ENCODE measurements around the gene MEI1. TPM values are rescaled to one million over a fixed set of nuclear protein-coding genes. Genes with fewer than 3 reads are reported as not detected.
"Not testable (repeated sequence)": the region's sequence is repeated elsewhere in the genome, so short reads cannot be mapped to it uniquely, and the experiment has no call there.

The MEI1 gene
- total RNA-seq, 1 donor from 2014 or later = 22.3 TPM

GRCh38 chr22:41725510-41726110 lies 26.3 kb downstream of the MEI1 start:
- H3K4me1 Mint-ChIP-seq (ENCODE audit: low read depth) = no peaks in the 10 kb centered on the region
- no peaks in the 10 kb centered on the region for H3K27me3 Mint-ChIP-seq (ENCODE audit: insufficient read depth)

GRCh38 chr22:41731609-41732008 lies 32.3 kb downstream of the MEI1 start:
- no peaks in the 10 kb centered on the region for H3K36me3 Mint-ChIP-seq (ENCODE audit: low read depth)
- intact Hi-C loops (cut with micrococcal nuclease) = no loop called here
- H3K4me1 Mint-ChIP-seq (ENCODE audit: low read depth) = no peaks in the 10 kb centered on the region
- H3K27ac Mint-ChIP-seq = no peak overlapping the region
- H3K4me3 Mint-ChIP-seq = no peak overlapping the region
- no peaks in the 10 kb centered on the region for H3K9me3 Mint-ChIP-seq
- no peak for DNase-seq (ENCODE audit: low spot score)
- no peaks in the 10 kb centered on the region for H3K27me3 Mint-ChIP-seq (ENCODE audit: insufficient read depth)

More at GRCh38 chr22:41725510-41726110, 26.3 kb downstream of the MEI1 start:
- intact Hi-C loops (cut with micrococcal nuclease) = no loop called here
- no peaks in the 10 kb centered on the region for H3K9me3 Mint-ChIP-seq
- H3K4me3 Mint-ChIP-seq = no peak overlapping the region
- no peak overlapping the region for H3K27ac Mint-ChIP-seq
- no peak for DNase-seq (ENCODE audit: low spot score)
- no peaks in the 10 kb centered on the region for H3K36me3 Mint-ChIP-seq (ENCODE audit: low read depth)

- H3K36me3 Mint-ChIP-seq (ENCODE audit: low read depth) = no peaks in the 10 kb centered on the region
- no peaks in the 10 kb centered on the region for H3K4me1 Mint-ChIP-seq (ENCODE audit: low read depth)
- intact Hi-C loops (cut with micrococcal nuclease) = no loop called here
- H3K27me3 Mint-ChIP-seq (ENCODE audit: insufficient read depth) = no peaks in the 10 kb centered on the region
- no peak for DNase-seq (ENCODE audit: low spot score)
- H3K9me3 Mint-ChIP-seq = no peaks in the 10 kb centered on the region
- no peak overlapping the region for H3K27ac Mint-ChIP-seq
- no peak overlapping the region for H3K4me3 Mint-ChIP-seq
Measured at GRCh38 chr22:41732096-41732772, 32.9 kb downstream of the MEI1 start.

- intact Hi-C loops (cut with micrococcal nuclease); H3K4me3 Mint-ChIP-seq; H3K9me3 Mint-ChIP-seq; H3K36me3 Mint-ChIP-seq (ENCODE audit: low read depth); DNase-seq (ENCODE audit: low spot score); H3K27me3 Mint-ChIP-seq (ENCODE audit: insufficient read depth); H3K27ac Mint-ChIP-seq; H3K4me1 Mint-ChIP-seq (ENCODE audit: low read depth): not testable (repeated sequence)
Measured at GRCh38 chr22:41733241-41733640, 33.9 kb downstream of the MEI1 start.

GRCh38 chr22:41739576-41739975 lies 40.3 kb downstream of the MEI1 start:
- Mint-ChIP-seq H3K36me3 (ENCODE audit: low read depth) (no peaks in the 10 kb centered on the region), H3K4me1 (ENCODE audit: low read depth) (peaks cover 7% of the 10 kb centered on the region), H3K4me3 (no peak overlapping the region), H3K27me3 (ENCODE audit: insufficient read depth) (peaks cover 17% of the 10 kb centered on the region), H3K27ac (no peak overlapping the region), H3K9me3 (no peaks in the 10 kb centered on the region)
- no peak for DNase-seq (ENCODE audit: low spot score)
- intact Hi-C loops (cut with micrococcal nuclease) = no loop called here

GRCh38 chr22:41742918-41743317 lies 43.6 kb downstream of the MEI1 start:
- Mint-ChIP-seq H3K4me1 (ENCODE audit: low read depth) (peaks cover 14% of the 10 kb centered on the region), H3K4me3 (no peak overlapping the region), H3K36me3 (ENCODE audit: low read depth) (no peaks in the 10 kb centered on the region), H3K9me3 (no peaks in the 10 kb centered on the region), H3K27me3 (ENCODE audit: insufficient read depth) (peaks cover 36% of the 10 kb centered on the region), H3K27ac (no peak overlapping the region)
- no peak for DNase-seq (ENCODE audit: low spot score)
- intact Hi-C loops (cut with micrococcal nuclease) = no loop called here

GRCh38 chr22:41745968-41746367 lies 46.7 kb downstream of the MEI1 start:
- Mint-ChIP-seq H3K4me3 (no peak overlapping the region), H3K27me3 (ENCODE audit: insufficient read depth) (peaks cover 44% of the 10 kb centered on the region), H3K36me3 (ENCODE audit: low read depth) (no peaks in the 10 kb centered on the region), H3K27ac (no peak overlapping the region), H3K9me3 (no peaks in the 10 kb centered on the region), H3K4me1 (ENCODE audit: low read depth) (peaks cover 8% of the 10 kb centered on the region)
- intact Hi-C loops (cut with micrococcal nuclease) = loop anchor here (1.0 kb wide), 5 partner anchors 35 to 211 kb away; no protein-coding TSS in a partner anchor
- DNase-seq (ENCODE audit: low spot score) = no peak

GRCh38 chr22:41746567-41747400 lies 47.5 kb downstream of the MEI1 start:
- Mint-ChIP-seq H3K36me3 (ENCODE audit: low read depth) (no peaks in the 10 kb centered on the region), H3K4me1 (ENCODE audit: low read depth) (peaks cover 8% of the 10 kb centered on the region), H3K27ac (no peak overlapping the region), H3K27me3 (ENCODE audit: insufficient read depth) (peaks cover 41% of the 10 kb centered on the region), H3K4me3 (no peak overlapping the region), H3K9me3 (no peaks in the 10 kb centered on the region)
- peak; percentile 42 for DNase-seq (ENCODE audit: low spot score)
- intact Hi-C loops (cut with micrococcal nuclease) = loop anchor here (1.0 kb wide), 5 partner anchors 35 to 211 kb away; no protein-coding TSS in a partner anchor

GRCh38 chr22:41752011-41752970 lies 53.0 kb downstream of the MEI1 start:
- Mint-ChIP-seq H3K27me3 (ENCODE audit: insufficient read depth) (peaks cover 10% of the 10 kb centered on the region), H3K9me3 (no peaks in the 10 kb centered on the region), H3K4me1 (ENCODE audit: low read depth) (no peaks in the 10 kb centered on the region), H3K36me3 (ENCODE audit: low read depth) (no peaks in the 10 kb centered on the region), H3K27ac (peak overlapping the region; percentile 32), H3K4me3 (no peak overlapping the region)
- DNase-seq (ENCODE audit: low spot score) = no peak
- intact Hi-C loops (cut with micrococcal nuclease) = no loop called here

- Mint-ChIP-seq H3K27me3 (ENCODE audit: insufficient read depth) (peaks cover 4% of the 10 kb centered on the region), H3K4me3 (no peak overlapping the region), H3K36me3 (ENCODE audit: low read depth) (no peaks in the 10 kb centered on the region), H3K9me3 (no peaks in the 10 kb centered on the region), H3K27ac (no peak overlapping the region), H3K4me1 (ENCODE audit: low read depth) (no peaks in the 10 kb centered on the region)
- DNase-seq (ENCODE audit: low spot score) = no peak
- intact Hi-C loops (cut with micrococcal nuclease) = no loop called here
Measured at GRCh38 chr22:41753984-41754383, 54.7 kb downstream of the MEI1 start.

GRCh38 chr22:41757502-41757901 lies 58.2 kb downstream of the MEI1 start:
- Mint-ChIP-seq H3K27me3 (ENCODE audit: insufficient read depth) (no peaks in the 10 kb centered on the region), H3K4me1 (ENCODE audit: low read depth) (no peaks in the 10 kb centered on the region), H3K9me3 (no peaks in the 10 kb centered on the region), H3K36me3 (ENCODE audit: low read depth) (no peaks in the 10 kb centered on the region), H3K4me3 (no peak overlapping the region), H3K27ac (no peak overlapping the region)
- DNase-seq (ENCODE audit: low spot score) = no peak
- intact Hi-C loops (cut with micrococcal nuclease) = no loop called here

GRCh38 chr22:41758231-41758630 lies 58.9 kb downstream of the MEI1 start:
- intact Hi-C loops (cut with micrococcal nuclease) = no loop called here
- DNase-seq (ENCODE audit: low spot score) = no peak
- Mint-ChIP-seq H3K4me1 (ENCODE audit: low read depth) (no peaks in the 10 kb centered on the region), H3K27ac (no peak overlapping the region), H3K4me3 (no peak overlapping the region), H3K27me3 (ENCODE audit: insufficient read depth) (peaks cover 1% of the 10 kb centered on the region), H3K9me3 (no peaks in the 10 kb centered on the region), H3K36me3 (ENCODE audit: low read depth) (no peaks in the 10 kb centered on the region)

Data from activated T-helper 1 cell treated with anti-CD3 and anti-CD28 coated beads, Interleukin-12 subunit alpha, Interleukin-12 subunit beta, Interleukin-2, Interleukin-4 antibody, amounts not matched to agents 30 ng/mL and 10 ng/mL and 1 ng/mL, durations not matched to agents 14 hours and 24 hours and 36 hours (primary cell).